ENCODE measurements around the gene NMRAL1.
A peak's percentile ranks its signal among the peaks of the same experiment; 100 is the strongest.

GRCh38 chr16:4416200-4417032 lies 58.0 kb downstream of the NMRAL1 start, which contains the start of gene CORO7:
- TF ChIP-seq, protein P1, sequence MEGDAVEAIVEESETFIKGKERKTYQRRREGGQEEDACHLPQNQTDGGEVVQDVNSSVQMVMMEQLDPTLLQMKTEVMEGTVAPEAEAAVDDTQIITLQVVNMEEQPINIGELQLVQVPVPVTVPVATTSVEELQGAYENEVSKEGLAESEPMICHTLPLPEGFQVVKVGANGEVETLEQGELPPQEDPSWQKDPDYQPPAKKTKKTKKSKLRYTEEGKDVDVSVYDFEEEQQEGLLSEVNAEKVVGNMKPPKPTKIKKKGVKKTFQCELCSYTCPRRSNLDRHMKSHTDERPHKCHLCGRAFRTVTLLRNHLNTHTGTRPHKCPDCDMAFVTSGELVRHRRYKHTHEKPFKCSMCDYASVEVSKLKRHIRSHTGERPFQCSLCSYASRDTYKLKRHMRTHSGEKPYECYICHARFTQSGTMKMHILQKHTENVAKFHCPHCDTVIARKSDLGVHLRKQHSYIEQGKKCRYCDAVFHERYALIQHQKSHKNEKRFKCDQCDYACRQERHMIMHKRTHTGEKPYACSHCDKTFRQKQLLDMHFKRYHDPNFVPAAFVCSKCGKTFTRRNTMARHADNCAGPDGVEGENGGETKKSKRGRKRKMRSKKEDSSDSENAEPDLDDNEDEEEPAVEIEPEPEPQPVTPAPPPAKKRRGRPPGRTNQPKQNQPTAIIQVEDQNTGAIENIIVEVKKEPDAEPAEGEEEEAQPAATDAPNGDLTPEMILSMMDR (IDR thresholded peaks at IDR 0.05 in 8 of 11, conservative IDR thresholded peaks at IDR 0.05 in 3 of 11): peak in 8 of 11 experiments; percentile 8 to 59 (median 28)
- TF ChIP-seq POLR2A (IDR thresholded peaks at IDR 0.05): peak; percentile 29 to 71 (median 56)
- peak; percentile 92 to 95 (median 92) for TF ChIP-seq POLR2AphosphoS5 (IDR thresholded peaks at IDR 0.05)

Measured in spleen (tissue), 7 donors.